Measurements from ENCODE around the gene RNF208.

DNA sequence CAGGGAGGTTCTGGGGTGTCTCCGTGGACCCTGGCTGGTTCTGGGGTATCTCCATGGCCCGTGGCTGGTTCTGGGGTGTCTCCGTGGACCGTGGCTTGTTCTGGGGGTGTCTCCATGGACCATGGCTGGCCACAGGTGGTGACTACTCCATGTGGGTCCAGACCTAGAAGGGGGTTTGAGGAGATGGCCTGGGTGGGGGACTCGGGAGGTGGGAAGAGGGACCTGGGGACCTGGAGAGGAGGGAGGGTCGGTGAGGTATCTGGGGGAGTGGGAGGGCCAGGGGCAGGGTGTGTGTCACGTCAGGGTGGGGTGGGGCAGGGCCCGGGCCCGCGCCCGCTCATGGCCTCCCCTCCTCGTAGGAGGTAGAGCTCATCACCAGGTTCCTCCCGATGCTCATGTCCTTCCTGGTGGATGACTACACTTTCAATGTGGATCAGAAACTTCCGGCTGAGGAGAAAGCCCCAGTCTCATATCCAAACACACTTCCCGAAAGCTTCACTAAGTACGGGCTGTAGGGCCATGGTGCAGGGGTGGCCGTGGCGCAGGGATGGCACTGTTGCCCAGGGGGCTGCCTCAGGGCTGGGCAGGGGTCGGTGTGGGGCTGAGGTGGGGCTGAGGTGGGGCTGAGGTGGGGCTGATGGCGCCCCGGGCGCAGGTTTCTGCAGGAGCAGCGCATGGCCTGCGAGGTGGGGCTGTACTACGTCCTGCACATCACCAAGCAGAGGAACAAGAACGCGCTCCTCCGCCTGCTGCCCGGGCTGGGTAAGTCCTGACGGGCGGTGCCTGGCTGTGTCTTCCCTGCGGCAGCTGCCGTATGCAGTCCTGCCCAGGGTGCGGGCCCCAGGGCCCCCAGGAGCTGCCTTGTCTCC, 44.8 kb upstream of the RNF208 start:
- TF ChIP-seq, protein P1, sequence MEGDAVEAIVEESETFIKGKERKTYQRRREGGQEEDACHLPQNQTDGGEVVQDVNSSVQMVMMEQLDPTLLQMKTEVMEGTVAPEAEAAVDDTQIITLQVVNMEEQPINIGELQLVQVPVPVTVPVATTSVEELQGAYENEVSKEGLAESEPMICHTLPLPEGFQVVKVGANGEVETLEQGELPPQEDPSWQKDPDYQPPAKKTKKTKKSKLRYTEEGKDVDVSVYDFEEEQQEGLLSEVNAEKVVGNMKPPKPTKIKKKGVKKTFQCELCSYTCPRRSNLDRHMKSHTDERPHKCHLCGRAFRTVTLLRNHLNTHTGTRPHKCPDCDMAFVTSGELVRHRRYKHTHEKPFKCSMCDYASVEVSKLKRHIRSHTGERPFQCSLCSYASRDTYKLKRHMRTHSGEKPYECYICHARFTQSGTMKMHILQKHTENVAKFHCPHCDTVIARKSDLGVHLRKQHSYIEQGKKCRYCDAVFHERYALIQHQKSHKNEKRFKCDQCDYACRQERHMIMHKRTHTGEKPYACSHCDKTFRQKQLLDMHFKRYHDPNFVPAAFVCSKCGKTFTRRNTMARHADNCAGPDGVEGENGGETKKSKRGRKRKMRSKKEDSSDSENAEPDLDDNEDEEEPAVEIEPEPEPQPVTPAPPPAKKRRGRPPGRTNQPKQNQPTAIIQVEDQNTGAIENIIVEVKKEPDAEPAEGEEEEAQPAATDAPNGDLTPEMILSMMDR (IDR thresholded peaks at IDR 0.05), result no peak
- TF ChIP-seq EZH2 (IDR thresholded peaks at IDR 0.05; ENCODE audit: borderline replicate concordance, insufficient read depth, low read depth, low read length, poor library complexity, severe bottlenecking), result no peak

All from B cell (primary cell).